AG09309 (cell line): ENCODE data around the gene HIF3A.

Source experiments
- DNase-seq: peaks from one replicate; pipeline ENCODE4 v3.0.0-alpha.2; 2010; ENCODE audit warnings: low read depth
- H3K4me3 ChIP-seq: 2 replicates; pipeline ENCODE4 v1.5.1; 2011; ENCODE audit warnings: mild to moderate bottlenecking, low read depth, low read length, moderate library complexity; ENCODE audit not compliant: control insufficient read depth
- CTCF ChIP-seq: IDR thresholded peaks from 2 replicates; pipeline ENCODE4 v1.5.1; 2011; ENCODE audit warnings: mild to moderate bottlenecking, low read depth, low read length, inconsistent platforms; ENCODE audit not compliant: insufficient read depth, control insufficient read depth; ENCODE audit errors: missing control alignments

The HIF3A gene

GRCh38 chr19:46284635-46285034, 12.2 kb upstream of the HIF3A start:
- TF ChIP-seq CTCF, result no peak
- no peak overlapping the region for H3K4me3 ChIP-seq
- DNase-seq, result no peak

GRCh38 chr19:46287585-46287984, 9.3 kb upstream of the HIF3A start:
- TF ChIP-seq CTCF, result no peak
- H3K4me3 ChIP-seq, result no peak overlapping the region
- DNase-seq, result no peak

- DNase-seq, result peak; percentile 66
- H3K4me3 ChIP-seq, result no peak overlapping the region
- TF ChIP-seq CTCF, result no peak
Measured at GRCh38 chr19:46288896-46289588, 7.8 kb upstream of the HIF3A start.

GRCh38 chr19:46289724-46290619, 6.9 kb upstream of the HIF3A start:
- no peak for DNase-seq
- H3K4me3 ChIP-seq, result no peak overlapping the region
- no peak for TF ChIP-seq CTCF

GRCh38 chr19:46291829-46292228, 5.0 kb upstream of the HIF3A start:
- TF ChIP-seq CTCF, result no peak
- no peak for DNase-seq
- no peak overlapping the region for H3K4me3 ChIP-seq

- no peak for DNase-seq
- no peak overlapping the region for H3K4me3 ChIP-seq
- TF ChIP-seq CTCF, result no peak
Measured at GRCh38 chr19:46294494-46294893, 2.3 kb upstream of the HIF3A start.
